Measurements from ENCODE around the gene TAX1BP3.

Gene TAX1BP3

DNA sequence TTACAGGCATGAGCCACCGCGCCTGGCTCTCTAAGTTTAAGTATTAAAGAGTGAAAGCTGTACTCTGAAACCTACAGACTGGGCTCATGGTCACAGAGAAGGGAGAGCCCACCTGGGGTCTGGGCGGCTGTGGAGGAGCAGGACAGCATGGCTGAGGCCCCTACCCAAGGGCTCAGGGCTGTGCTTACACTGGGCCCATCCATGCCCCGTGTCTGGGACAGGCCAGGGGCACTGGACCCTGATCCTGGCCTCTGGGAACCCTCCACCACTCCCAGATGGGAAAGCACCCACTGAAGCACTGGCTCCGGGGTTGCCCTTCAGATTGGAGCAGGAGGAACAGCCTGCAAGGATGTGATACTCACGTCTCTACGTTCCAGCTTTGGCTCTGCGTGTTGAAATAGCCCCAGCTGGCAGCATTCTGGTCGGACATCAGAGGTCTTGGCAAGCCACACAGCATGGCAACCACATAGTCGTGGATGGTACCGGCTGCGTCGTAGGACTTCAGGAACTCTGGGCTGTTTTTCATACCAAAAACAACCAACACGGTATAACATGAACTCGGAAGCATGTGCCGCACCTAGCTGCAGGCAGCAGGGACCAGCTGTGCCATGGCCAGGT lies 45.3 kb downstream of the TAX1BP3 start:
- no peak for DNase-seq

DNA sequence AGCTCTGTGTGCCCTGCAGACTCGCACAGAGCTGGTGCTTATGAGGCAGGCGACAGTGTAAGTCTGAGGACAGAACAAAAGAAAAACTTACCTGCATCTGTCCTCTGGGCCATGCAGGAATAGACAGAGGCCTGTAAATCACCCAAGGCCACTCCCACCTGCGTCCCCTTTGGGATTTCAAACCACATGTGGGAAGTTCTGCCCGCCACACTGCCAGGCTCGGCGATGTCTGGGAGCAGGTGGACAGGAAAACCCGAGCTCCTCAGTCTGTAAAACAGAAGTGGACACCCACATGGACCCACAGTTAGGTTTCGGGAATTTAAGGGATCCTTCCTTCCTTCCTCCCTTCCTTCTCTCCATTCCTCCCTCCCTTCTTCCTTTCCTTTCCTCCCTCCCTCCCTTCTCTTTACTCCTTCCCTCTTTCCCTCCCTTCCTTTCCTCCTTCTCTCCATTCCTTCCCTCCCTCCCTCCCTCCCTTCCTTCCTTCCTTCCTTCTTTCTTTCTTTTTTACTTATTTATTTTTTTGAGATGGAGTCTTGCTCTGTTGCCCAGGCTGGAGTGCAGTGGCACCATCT lies 47.1 kb downstream of the TAX1BP3 start:
- DNase-seq, result no peak

- no peak for DNase-seq
These were observed 53.1 kb downstream of the TAX1BP3 start for GRCh38 chr17:3615160-3615870.

DNA sequence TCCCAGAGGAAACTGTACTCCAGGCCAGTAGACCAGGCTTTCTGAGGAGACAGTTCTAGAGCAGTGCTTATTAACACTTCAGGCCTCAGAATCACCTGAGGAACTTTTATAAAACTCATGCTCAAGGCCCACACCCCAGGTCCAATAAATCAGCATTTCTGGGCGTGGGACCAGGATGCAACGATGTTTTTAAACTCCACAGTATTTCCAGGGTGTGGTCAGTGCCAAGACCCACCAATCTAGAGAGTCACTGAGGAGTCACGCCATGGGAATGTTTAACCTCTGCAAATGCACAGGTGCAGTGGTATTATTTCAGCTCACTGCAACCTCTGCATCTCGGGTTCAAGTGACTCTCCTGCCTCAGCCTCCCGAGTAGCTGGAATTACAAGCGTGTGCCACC lies 55.3 kb downstream of the TAX1BP3 start:
- no peak for DNase-seq
